Myocyte (in vitro differentiated cells): ENCODE measurements around the gene TSEN15. TPM values are rescaled to one million over a fixed set of nuclear protein-coding genes. Genes with fewer than 3 reads are reported as not detected.

Source experiments
- DNase-seq: peaks from one replicate; pipeline ENCODE4 v3.0.0-alpha.2; 2012; ENCODE audit warnings: low read depth
- total RNA-seq: library from RNA; depleted of rRNA; stranded (reverse); fragments of >200 nt; gene quantifications from 2 replicates; pipeline ENCODE4 v1.2.3, GENCODE V29; 2014

TSEN15 gene
- total RNA-seq, 1 donor from 2014 or later = 56.8 TPM

DNA sequence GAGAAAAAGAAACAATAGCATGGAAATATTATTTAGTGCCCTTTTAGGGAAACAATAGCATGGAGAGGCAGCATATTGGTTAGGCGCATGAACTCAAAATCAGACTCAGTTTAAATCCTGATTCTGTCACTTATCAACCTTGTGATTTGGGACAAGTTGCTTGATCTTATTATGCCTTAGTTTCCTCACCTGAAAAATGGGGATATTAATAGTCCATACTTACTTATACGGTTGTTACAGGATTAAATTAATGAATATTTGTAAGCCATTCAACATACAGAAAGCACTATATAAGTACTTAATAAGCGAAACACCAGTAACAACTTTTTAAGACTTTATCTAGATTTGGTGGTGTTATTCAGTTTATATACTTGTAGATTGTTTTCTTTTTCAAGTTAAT is 1.2 kb downstream of the TSEN15 start:
- no peak for DNase-seq

GRCh38 chr1:184053881-184054280 is 2.4 kb downstream of the TSEN15 start:
- DNase-seq = no peak

GRCh38 chr1:184056921-184057555 is 5.5 kb downstream of the TSEN15 start:
- peak; percentile 71 for DNase-seq

GRCh38 chr1:184059887-184060286 is 8.4 kb downstream of the TSEN15 start:
- DNase-seq = no peak

- no peak for DNase-seq
Observed at GRCh38 chr1:184060316-184060715, 8.8 kb downstream of the TSEN15 start.

DNA sequence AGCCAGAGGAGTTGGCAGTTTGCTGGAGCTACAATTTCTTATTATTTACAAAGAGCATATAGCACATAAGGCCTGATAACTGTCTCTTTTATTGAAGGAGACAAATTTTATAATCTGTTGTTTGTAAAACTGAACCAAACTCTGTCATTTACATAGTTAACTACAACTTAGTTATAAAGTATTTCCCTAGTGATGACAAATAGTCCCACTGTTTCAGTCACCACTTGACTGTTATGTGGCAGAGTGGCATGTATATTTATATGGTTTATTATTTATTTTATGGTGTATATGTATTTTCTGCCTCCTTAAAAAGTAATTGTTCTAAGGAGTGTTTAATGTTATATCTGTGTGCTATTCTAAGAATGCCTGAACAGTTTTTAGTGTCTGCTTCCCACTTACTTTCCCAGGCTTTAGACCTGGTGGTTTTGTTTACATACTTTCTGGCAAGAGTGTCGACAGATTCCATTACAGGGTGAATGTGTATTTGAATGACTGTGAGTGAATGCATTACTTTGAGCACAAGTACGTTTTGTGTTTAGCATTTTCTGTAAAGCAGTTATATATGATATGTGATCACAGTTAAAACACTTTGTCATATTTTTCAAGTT is 10.0 kb downstream of the TSEN15 start:
- DNase-seq = no peak

- DNase-seq = no peak
Observed at GRCh38 chr1:184062640-184063286, 11.2 kb downstream of the TSEN15 start.

DNA sequence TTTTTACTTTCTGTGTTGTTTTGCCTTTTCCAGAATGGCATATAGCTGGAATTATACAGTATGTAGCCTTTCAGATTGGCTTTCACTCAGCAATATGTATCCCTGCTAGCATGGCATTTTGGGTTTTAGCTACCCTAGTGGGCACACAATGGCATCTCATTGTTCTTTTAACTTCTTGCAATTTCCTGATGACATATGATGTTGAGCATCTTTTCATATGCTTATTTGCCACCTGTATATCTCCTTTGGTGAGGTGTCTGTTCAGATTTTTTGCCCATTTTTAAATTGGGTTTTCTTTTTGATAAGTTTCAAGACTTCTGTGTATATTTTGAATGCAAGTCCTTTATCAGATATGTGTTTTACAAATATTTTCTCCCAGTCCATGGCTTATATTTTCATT is 14.0 kb downstream of the TSEN15 start:
- DNase-seq = no peak

- DNase-seq = no peak
Observed at GRCh38 chr1:184068354-184068753, 16.8 kb downstream of the TSEN15 start.

GRCh38 chr1:184069675-184070074 is 18.1 kb downstream of the TSEN15 start:
- no peak for DNase-seq

GRCh38 chr1:184072376-184072775 is 20.8 kb downstream of the TSEN15 start:
- no peak for DNase-seq

- no peak for DNase-seq
Observed at GRCh38 chr1:184074383-184074782, 22.9 kb downstream of the TSEN15 start.

- DNase-seq = peak; percentile 78
Observed at GRCh38 chr1:184075055-184076029, 23.8 kb downstream of the TSEN15 start.

DNA sequence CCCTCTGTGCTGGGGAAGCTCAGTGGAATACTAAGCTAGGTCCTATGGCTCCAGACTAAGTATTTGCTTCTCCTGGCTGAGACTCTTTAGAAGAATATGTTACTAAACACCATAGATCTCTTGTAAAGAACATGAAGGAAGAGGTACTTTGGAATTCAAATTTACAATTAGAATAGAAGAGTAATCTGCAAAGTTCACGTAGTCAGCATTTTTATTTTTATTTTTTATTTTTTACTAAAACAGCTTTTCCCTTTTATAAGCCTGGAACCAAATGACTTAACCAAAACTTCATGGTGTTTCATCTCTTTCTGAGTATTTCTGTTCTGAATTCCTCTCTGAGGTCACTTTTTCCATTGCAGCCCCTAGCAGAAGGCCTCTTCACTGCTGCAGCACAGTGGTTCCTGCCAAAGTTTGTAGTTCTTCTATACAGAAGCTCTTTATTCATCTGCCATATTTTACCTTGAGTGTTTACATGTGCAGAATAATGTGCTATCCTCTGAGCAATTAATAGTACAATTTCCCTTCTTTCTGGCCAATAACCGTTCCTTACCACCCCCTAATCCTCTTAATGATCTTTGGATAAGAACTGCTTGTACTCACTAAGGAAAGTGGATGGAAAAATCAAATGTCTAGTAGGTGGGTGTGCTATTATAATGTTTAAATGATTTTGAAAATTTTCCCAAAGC is 27.2 kb downstream of the TSEN15 start:
- DNase-seq = no peak

- DNase-seq = no peak
Observed at GRCh38 chr1:184080309-184080708, 28.8 kb downstream of the TSEN15 start.

DNA sequence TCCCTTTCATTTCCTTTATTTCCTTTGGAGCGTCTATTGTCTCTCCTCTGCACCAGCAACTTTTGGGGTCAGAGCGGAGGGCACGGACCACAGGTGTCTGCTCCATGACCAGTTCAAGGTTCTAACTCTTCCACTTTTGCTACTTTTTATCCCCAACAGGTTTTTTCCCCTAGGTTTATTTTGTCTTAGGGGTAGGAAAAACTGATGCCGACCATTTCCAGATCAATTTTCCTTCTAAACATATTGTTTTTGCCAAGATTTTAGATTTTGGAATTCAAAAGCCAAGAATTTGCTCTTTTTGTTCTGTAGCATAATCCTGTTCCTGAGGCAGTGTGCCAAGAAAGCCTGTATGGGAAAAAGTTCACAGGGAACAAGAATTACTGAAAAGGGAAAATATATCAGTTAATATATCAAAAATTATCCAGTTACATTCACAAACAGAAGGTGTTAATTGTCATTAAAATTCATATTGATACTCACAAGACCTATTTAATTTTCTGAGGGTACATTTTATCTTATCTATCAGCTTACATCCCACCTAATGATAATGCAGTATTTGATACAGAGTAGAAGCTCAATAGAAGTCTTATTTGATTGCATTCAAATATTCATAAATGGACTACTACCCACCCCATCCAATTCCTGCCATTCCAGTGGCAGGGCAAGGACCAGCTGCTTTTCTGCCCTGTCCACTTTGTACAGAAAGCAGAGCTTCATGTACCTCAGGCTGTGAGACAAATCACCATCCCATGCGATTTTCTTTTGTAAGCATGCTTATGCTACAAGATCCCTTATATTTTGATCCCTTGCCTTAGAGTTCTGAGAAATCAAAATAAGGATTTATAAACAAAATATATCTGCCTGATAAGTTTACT is 31.2 kb downstream of the TSEN15 start:
- DNase-seq = peak; percentile 53

GRCh38 chr1:184085667-184086066 is 34.1 kb downstream of the TSEN15 start:
- DNase-seq = no peak

DNA sequence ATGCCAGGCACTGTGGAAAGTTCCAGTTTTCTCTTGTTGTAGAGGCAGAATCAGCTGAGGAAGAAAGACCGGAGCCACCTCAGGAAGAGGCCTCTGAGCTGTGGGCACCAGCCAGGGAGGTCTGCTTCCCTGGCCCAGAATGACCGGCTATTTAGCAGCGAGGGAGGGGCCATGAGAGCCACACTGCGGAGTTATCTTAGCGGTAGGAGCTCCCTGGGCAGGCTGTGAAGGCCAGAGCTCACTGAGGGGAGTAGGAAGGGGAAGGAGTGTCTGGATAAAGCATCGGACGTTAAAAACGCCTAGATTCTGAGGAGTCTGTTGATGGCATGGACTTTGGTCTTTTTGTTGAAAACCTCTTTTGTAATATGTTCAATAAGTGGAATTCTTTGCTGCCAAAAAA is 36.5 kb downstream of the TSEN15 start:
- no peak for DNase-seq

- no peak for DNase-seq
Observed at GRCh38 chr1:184093071-184093470, 41.5 kb downstream of the TSEN15 start.

DNA sequence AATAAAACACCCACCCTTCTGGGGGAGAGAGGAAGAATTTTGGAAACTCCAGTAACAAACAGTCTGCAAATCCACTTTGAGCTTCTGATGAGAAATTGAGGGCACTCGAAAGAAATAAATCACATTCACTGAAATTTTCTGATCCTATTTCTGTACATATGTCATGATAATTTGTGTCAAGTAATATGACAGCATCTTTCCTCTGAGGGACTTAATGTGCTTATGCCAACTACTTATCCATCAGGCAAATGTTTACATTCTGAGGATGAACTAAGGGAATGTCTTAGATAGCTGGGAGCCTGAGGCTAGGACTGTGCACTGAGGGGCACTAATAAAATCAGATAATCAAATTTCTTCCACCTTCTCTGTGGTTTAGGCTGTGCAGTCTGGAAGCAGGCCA is 44.5 kb downstream of the TSEN15 start:
- DNase-seq = no peak
